ENCODE measurements around the gene LIN54.
A peak's percentile ranks its signal among the peaks of the same experiment; 100 is the strongest.
"Not testable (repeated sequence)": the region's sequence is repeated elsewhere in the genome, so short reads cannot be mapped to it uniquely, and the experiment has no call there.

The LIN54 gene

GRCh38 chr4:83011689-83012199, 1.1 kb upstream of the LIN54 start:
- H2AFZ ChIP-seq (ENCODE audit: insufficient read depth, low read length, poor library complexity): peak overlapping the region; percentile 83
- no peak overlapping the region for H4K12ac ChIP-seq (ENCODE audit: low read depth, low read length)
- H3K9me3 ChIP-seq (ENCODE audit: insufficient read depth, low read depth, low read length): no peaks in the 10 kb centered on the region
- H2BK120ac ChIP-seq (ENCODE audit: insufficient read depth, low read length, poor library complexity): no peak overlapping the region
- peaks cover 9% of the 10 kb centered on the region for H3K79me1 ChIP-seq (ENCODE audit: low read length)
- no peak overlapping the region for H3K4ac ChIP-seq (ENCODE audit: low read depth, low read length)
- no peak overlapping the region for H4K91ac ChIP-seq (ENCODE audit: low read depth, low read length)
- H4K8ac ChIP-seq (ENCODE audit: low read depth, low read length): no peak overlapping the region
- H3K14ac ChIP-seq (ENCODE audit: low read length): no peak overlapping the region
- no peak overlapping the region for H3K27ac ChIP-seq (ENCODE audit: low read depth, low read length)
- H3K4me3 ChIP-seq (ENCODE audit: low read depth, low read length): peak overlapping the region; percentile 91
- H2BK5ac ChIP-seq (ENCODE audit: low read depth, low read length, poor library complexity): no peak overlapping the region
- DNase-seq: no peak
- H3K18ac ChIP-seq (ENCODE audit: low read length): no peak overlapping the region
- H2BK12ac ChIP-seq (ENCODE audit: low read length): no peak overlapping the region
- H3K79me2 ChIP-seq (ENCODE audit: control insufficient read depth, insufficient read depth, low read length, poor library complexity): peaks cover 9% of the 10 kb centered on the region
- H3K4me1 ChIP-seq (ENCODE audit: control insufficient read depth in 1 of 2, insufficient read depth in 2 of 2, low read length in 2 of 2): peaks cover 0 to 2% of the 10 kb centered on the region in 2 experiments
- H3K36me3 ChIP-seq (ENCODE audit: control insufficient read depth in 1 of 2, insufficient read depth in 2 of 2, low read length in 2 of 2): no peaks in the 10 kb centered on the region
- no CpG with 5 or more reads among the region's 5 CpGs for WGBS (ENCODE audit: extremely low coverage, insufficient coverage, insufficient read length)
- no peak overlapping the region for H2AK5ac ChIP-seq (ENCODE audit: low read length)
- peak overlapping the region; percentile 91 for H3K4me2 ChIP-seq (ENCODE audit: low read length)
- no peaks in the 10 kb centered on the region for H3K27me3 ChIP-seq (ENCODE audit: insufficient read depth, low read length)
- no peak overlapping the region for H3K23ac ChIP-seq (ENCODE audit: low read length)
- peak overlapping the region; percentile 74 for H3K9ac ChIP-seq (ENCODE audit: low read length)

- Histone ChIP-seq H4K8ac (ENCODE audit: low read depth, low read length) (peak overlapping the region; percentile 90), H2BK120ac (ENCODE audit: insufficient read depth, low read length, poor library complexity) (peak overlapping the region; percentile 63), H3K23ac (ENCODE audit: low read length) (no peak overlapping the region), H4K91ac (ENCODE audit: low read depth, low read length) (peak overlapping the region; percentile 75), H3K4me3 (ENCODE audit: low read depth, low read length) (peak overlapping the region; percentile 71), H3K27me3 (ENCODE audit: insufficient read depth, low read length) (no peaks in the 10 kb centered on the region), H2AK5ac (ENCODE audit: low read length) (no peak overlapping the region), H3K79me2 (ENCODE audit: control insufficient read depth, insufficient read depth, low read length, poor library complexity) (peaks cover 9% of the 10 kb centered on the region), H2AFZ (ENCODE audit: insufficient read depth, low read length, poor library complexity) (peak overlapping the region; percentile 76), H3K4ac (ENCODE audit: low read depth, low read length) (peak overlapping the region; percentile 90), H2BK12ac (ENCODE audit: low read length) (no peak overlapping the region), H3K4me1 (ENCODE audit: control insufficient read depth in 1 of 2, insufficient read depth in 2 of 2, low read length in 2 of 2) (peaks cover 0 to 2% of the 10 kb centered on the region in 2 experiments), H3K9me3 (ENCODE audit: insufficient read depth, low read depth, low read length) (no peaks in the 10 kb centered on the region), H3K36me3 (ENCODE audit: control insufficient read depth in 1 of 2, insufficient read depth in 2 of 2, low read length in 2 of 2) (no peaks in the 10 kb centered on the region), H3K79me1 (ENCODE audit: low read length) (peaks cover 9% of the 10 kb centered on the region), H3K14ac (ENCODE audit: low read length) (peak overlapping the region; percentile 86), H2BK5ac (ENCODE audit: low read depth, low read length, poor library complexity) (peak overlapping the region; percentile 80), H3K4me2 (ENCODE audit: low read length) (peak overlapping the region; percentile 83), H3K9ac (ENCODE audit: low read length) (peak overlapping the region; percentile 39), H3K18ac (ENCODE audit: low read length) (peak overlapping the region; percentile 87), H3K27ac (ENCODE audit: low read depth, low read length) (peak overlapping the region; percentile 45), H4K12ac (ENCODE audit: low read depth, low read length) (no peak overlapping the region)
- DNase-seq: peak in 1 of 2 donors; percentile 44
- WGBS (ENCODE audit: extremely low coverage, insufficient coverage, insufficient read length): no CpG with 5 or more reads among the region's 14 CpGs
Measured at GRCh38 chr4:83010111-83010521, 507 bp downstream of the LIN54 start.

GRCh38 chr4:83009529-83009928, 1.1 kb downstream of the LIN54 start:
- Histone ChIP-seq H3K4me3 (ENCODE audit: low read depth, low read length) (no peak overlapping the region), H3K4me2 (ENCODE audit: low read length) (no peak overlapping the region), H3K79me2 (ENCODE audit: control insufficient read depth, insufficient read depth, low read length, poor library complexity) (peaks cover 9% of the 10 kb centered on the region), H3K27ac (ENCODE audit: low read depth, low read length) (no peak overlapping the region), H3K4ac (ENCODE audit: low read depth, low read length) (no peak overlapping the region), H3K23ac (ENCODE audit: low read length) (no peak overlapping the region), H2BK5ac (ENCODE audit: low read depth, low read length, poor library complexity) (no peak overlapping the region), H3K79me1 (ENCODE audit: low read length) (peaks cover 9% of the 10 kb centered on the region), H2AFZ (ENCODE audit: insufficient read depth, low read length, poor library complexity) (no peak overlapping the region), H3K27me3 (ENCODE audit: insufficient read depth, low read length) (no peaks in the 10 kb centered on the region), H3K36me3 (ENCODE audit: control insufficient read depth in 1 of 2, insufficient read depth in 2 of 2, low read length in 2 of 2) (no peaks in the 10 kb centered on the region), H2AK5ac (ENCODE audit: low read length) (no peak overlapping the region), H3K14ac (ENCODE audit: low read length) (no peak overlapping the region), H4K8ac (ENCODE audit: low read depth, low read length) (no peak overlapping the region), H2BK12ac (ENCODE audit: low read length) (no peak overlapping the region), H3K9ac (ENCODE audit: low read length) (no peak overlapping the region), H3K18ac (ENCODE audit: low read length) (no peak overlapping the region), H3K4me1 (ENCODE audit: control insufficient read depth in 1 of 2, insufficient read depth in 2 of 2, low read length in 2 of 2) (peaks cover 0 to 2% of the 10 kb centered on the region in 2 experiments), H3K9me3 (ENCODE audit: insufficient read depth, low read depth, low read length) (no peaks in the 10 kb centered on the region), H4K12ac (ENCODE audit: low read depth, low read length) (no peak overlapping the region), H2BK120ac (ENCODE audit: insufficient read depth, low read length, poor library complexity) (no peak overlapping the region), H4K91ac (ENCODE audit: low read depth, low read length) (no peak overlapping the region)
- DNase-seq: no peak
- no CpG with 5 or more reads among the region's 3 CpGs for WGBS (ENCODE audit: extremely low coverage, insufficient coverage, insufficient read length)

DNA sequence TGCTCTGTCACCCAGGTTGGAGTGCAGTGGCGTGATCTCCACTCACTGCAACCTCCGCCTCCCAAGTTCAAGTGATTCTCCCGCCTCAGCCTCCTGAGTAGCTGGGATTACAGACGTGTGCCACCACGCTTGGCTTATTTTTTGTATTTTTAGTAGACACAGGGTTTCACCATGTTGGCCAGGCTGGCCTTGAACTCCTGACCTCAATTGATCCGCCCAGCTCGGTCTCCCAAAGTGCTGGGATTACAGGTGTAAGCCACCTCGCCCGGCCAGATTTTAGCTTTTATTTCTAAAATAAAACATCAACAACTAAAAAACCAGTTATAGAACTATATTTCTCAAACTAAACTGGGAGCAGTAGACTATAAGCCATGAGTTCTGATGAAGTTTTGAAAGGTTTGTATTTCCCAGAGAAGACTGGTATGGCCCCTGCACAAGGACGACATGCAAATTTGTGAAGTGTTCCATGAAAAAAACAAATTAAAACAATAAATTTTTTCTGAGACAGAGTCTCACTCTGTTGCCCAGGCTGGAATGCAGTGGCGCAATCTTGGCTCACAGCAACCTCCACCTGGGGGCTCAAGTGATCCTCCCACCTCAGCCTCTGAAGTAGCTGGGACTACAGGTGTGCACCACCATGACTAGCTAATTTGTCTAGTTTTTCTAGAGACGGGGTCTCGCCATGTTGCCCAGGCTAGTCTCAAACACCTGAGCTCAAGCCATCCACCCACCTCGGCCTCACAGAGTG, 7.4 kb downstream of the LIN54 start:
- not testable (repeated sequence) for H3K27ac ChIP-seq (ENCODE audit: low read depth, low read length); H4K91ac ChIP-seq (ENCODE audit: low read depth, low read length); H3K27me3 ChIP-seq (ENCODE audit: insufficient read depth, low read length); H2BK5ac ChIP-seq (ENCODE audit: low read depth, low read length, poor library complexity); H3K9me3 ChIP-seq (ENCODE audit: insufficient read depth, low read depth, low read length); H2BK12ac ChIP-seq (ENCODE audit: low read length); H3K4me1 ChIP-seq (ENCODE audit: control insufficient read depth in 1 of 2, insufficient read depth in 2 of 2, low read length in 2 of 2); H3K79me2 ChIP-seq (ENCODE audit: control insufficient read depth, insufficient read depth, low read length, poor library complexity); H4K8ac ChIP-seq (ENCODE audit: low read depth, low read length); H2AK5ac ChIP-seq (ENCODE audit: low read length); H4K12ac ChIP-seq (ENCODE audit: low read depth, low read length); H2AFZ ChIP-seq (ENCODE audit: insufficient read depth, low read length, poor library complexity); H3K23ac ChIP-seq (ENCODE audit: low read length); H3K36me3 ChIP-seq (ENCODE audit: control insufficient read depth in 1 of 2, insufficient read depth in 2 of 2, low read length in 2 of 2); H2BK120ac ChIP-seq (ENCODE audit: insufficient read depth, low read length, poor library complexity); H3K4me2 ChIP-seq (ENCODE audit: low read length); H3K9ac ChIP-seq (ENCODE audit: low read length); H3K4me3 ChIP-seq (ENCODE audit: low read depth, low read length); H3K79me1 ChIP-seq (ENCODE audit: low read length); DNase-seq; H3K4ac ChIP-seq (ENCODE audit: low read depth, low read length); H3K18ac ChIP-seq (ENCODE audit: low read length); H3K14ac ChIP-seq (ENCODE audit: low read length)
- no CpG with 5 or more reads among the region's 14 CpGs for WGBS (ENCODE audit: extremely low coverage, insufficient coverage, insufficient read length)

Data from trophoblast cell (in vitro differentiated cells and primary cell).